ENCODE data around the gene NADSYN1.
A peak's percentile ranks its signal among the peaks of the same experiment; 100 is the strongest.

NADSYN1 gene

DNA sequence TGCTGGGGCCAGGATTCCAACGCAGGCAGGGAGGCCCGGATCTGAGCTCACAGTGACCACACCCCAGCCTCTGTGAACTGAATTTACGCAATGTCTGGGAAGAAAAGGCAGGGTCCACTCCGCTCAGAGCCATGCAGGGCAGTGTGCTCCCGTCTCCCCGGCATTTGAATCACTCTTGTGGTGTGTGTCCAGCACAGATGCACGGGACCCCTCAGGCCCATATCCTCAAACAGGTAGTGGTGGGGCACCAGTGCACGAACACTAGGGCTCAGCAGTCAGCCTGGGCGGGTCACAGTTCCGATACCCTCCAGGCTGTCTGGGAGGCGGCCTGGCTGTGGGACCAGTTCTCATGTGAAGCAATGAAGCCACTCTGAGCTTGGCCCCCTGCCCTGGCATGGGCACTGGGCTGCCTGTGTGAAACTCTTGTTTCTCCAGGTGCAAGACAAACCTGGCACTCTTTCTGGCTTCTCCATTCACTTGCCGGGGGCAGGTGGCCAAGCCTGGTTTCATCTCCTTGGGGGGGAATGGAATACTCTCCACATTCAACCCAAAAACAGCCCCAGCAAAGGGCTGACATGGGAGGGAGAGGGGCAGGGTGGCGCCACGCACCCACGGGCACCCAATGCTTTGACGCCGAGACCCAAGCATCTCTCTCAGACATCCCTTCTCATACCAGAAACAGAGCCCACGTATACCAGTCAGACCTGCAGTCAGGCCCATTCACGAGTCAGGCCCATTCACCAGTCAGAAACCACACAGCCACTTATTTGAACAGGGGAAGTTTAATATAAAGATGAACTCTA is 19.2 kb upstream of the NADSYN1 start:
- DNase-seq = no peak

DNA sequence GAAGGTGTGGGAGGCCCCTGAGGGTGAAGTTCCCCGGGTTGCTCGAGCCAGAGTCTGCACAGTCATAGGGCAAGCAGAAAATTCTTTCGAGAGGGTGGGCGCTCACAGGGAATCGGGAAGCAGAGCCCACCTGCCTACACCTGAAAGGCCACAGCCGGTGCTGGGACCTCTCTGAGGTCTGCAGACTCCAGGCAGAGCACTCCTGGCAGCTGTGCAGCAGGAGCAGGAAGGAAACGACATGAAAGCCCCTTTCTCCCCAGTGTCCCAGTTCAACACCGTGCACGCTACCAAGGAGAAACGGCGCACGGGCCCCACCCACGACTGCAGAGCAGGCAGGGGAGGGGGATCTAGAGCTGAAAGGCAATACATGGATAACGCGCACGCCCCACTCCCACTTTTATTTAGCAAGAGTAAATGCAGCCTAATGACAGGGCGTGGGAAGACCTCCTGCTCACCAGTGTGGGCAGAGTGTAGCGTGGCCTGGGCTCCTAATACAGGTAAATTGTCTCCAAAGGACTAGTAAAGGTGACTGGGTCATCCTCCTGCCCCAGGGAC is 18.4 kb upstream of the NADSYN1 start:
- no peak for DNase-seq

DNA sequence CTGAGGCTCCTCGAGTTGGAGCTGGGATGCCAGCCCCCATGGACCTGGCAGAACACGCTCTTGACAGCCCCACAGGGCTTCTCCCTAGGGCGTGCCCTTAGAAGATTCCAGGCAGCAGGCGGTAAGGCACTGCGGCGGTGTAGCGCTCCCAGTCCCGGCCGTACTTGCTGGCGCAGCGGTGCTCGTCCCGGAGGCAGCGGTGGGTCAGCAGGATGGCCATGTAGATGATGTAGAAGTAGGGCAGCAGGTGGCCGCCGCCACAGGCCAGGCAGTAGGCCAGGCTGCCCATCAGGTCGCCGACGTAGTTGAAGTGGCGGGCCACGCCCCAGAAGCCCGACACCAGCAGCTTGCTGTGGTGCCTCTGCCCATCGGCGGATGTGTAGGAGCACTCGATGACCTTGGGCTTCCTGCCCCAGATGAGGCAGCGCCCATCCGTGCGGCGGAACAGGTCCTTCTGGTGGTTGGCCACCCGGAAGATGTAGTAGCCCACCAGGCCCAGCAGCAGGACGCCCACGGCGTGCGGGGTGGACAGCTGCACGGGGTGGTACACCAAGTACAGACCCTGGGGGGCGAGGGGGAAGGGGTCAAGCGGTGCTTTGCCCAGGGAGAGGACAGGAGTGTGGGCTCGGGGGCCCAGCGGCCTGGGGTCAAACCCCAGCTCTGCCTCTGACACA is 17.6 kb upstream of the NADSYN1 start:
- DNase-seq = no peak

DNA sequence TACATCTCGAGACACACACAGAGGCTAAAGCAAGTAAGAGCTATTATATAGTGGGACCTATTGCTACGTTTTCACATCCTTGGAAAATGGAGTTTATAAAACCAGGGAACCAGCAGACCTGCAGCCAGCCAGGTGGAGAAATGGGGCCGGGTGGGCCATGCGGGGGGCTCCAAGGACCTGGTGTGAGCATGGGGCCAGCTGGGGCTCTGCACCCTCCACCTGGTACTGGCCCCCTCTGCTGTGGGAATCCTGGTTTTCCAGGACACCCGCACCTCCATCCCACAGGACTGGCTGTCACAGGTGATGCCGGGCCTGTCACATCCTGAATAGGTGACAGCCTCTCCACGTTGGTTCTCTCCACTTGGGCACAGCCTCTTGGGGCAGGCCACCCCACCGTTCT is 16.1 kb upstream of the NADSYN1 start:
- DNase-seq = no peak

DNA sequence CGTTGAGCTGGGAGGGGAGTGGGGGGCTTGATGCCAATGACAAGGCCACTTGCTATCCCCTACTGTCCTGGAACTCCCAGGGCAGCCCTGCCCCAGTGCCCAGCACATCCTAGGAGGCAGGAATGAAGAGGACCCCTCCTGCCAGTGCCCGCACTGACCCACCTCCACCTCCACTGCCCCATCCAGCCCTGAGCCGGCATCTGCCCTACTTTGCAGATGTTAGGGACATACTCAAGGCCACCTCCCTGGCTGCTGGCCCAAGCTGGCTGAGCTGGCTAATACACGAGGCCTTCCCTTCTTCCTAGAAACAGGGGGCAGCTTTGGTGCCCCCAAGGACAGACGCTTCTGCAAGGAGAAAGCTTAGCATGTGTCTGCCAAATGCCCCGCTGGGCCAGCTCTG is 15.6 kb upstream of the NADSYN1 start:
- DNase-seq = no peak

DNA sequence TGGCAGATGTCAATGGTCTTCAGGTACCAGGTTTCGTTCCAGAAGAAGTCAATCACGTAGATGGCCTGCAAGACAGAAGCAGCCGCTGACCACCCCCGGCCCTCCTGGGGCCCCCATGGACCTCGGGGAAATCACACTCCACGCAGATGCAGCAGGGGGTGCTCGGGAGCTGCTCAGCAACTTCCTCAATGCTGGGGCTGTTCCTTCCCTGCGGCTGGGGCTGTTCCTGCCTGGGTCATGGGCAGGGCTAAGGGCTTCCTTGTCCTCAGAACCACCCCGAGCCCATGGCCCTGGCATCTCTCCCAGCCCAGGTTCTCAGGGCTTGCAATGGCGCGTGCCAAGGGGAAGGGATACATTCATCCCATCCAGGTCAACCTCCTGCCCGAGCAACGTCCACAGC is 15.1 kb upstream of the NADSYN1 start:
- DNase-seq = no peak

DNA sequence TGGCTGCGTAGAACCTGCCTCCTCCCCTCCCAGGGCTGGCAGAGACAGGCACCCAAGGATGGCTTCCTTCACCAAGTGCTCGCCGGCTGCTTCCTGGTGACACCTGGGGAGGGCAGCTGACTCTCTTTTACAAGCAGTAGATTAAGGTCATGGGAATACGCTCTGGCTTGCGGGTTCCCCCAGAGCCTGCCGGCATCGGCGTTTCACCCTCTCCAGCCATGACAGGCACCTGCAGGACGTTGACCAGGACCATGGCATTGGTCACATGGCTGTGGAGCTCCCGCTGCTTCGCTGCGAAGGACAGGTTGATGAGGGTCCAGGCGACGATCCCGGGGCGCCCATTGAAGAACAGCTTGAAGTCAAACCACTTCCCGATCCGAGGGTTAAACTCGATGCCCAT is 14.4 kb upstream of the NADSYN1 start:
- DNase-seq = no peak

DNA sequence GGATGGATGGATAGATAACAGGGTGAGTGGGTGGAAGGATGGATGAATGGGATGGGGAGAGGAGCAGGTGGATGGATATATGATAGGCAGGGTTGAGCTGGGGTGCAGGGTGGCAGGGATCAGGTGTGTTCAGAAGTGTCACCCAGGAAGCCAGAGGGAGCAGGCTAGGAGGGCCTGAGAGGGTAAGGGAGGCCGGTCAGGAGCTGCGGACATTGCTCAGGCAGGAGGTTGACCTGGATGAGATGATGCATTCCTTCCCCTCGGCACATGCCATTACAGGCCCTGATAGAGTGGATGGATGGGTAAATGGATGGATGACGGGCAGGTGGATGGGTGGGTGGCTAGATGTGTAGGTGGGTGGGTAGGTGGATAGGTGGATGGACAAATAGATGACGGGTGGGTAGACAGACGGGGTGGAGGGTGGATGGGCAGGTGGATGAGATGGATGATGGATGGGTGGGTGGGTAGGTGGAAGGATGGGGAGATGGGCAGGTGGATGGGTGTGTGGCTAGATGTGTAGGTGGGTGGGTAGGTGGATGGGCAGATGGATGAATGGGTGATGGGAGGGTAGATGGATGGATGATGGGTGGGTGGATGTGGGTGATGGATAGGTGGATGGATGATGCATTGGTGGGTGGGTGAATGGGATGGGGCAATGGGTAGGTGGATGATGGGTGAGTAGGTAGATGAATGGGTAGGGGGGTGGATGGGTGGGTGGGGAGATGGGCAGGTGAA is 12.8 kb upstream of the NADSYN1 start:
- no peak for DNase-seq

DNA sequence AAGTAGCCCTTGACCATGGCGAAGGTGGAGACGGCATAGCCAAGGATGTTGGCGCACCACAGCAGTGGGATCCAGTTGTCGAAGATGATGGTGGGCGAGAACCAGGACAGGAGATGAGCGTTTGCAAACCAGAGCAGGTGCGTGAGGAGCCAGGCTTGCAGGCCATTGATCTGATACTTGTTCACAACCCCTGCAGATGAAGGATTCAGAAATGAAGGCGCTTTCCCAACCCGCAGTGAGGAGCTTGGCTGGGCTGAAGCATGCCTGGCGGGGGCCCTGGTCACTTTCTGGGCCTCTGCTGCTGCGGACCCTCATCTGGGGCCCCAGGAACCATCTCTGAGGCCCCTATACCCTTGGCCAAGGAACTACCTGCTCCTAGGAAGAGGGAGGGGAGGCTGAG is 11.8 kb upstream of the NADSYN1 start:
- no peak for DNase-seq

DNA sequence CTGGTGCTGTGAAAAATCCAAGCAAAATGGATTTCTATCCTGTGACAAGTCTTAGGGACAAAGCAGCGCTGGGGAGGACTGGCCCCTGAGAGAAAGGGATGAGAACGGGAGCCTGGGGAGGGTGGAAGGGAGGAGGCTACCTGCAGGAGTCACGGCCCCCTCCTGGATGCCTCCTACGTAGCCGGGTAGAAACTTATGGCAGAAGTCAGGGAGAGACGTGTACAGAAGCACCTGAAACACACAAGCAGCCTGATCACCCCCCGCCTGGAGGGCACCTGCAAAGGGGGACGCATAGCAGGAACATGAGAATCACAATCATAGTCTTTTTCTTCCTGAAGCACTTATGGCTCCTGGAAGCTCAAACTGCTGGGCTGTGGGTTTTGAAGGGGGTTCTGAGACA is 10.9 kb upstream of the NADSYN1 start:
- DNase-seq = no peak

DNA sequence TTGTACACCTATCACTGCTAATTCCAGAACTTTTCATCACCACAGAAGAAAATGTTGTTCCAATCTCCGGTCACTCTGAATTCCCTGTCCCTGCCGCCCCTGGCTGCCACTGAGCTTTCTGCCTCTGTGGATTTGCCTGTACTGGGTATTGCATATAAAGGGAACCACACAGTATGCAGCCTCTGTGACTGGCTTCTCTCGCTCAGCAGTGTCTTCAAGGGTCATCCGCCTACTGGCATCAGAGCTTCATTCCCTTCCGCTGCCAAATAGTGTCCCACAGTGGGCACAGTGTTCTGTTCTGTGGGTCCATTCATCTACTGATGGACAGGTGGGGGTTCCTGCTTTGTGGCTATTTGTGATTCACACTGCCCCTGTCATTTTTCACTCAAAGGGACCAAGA is 10.1 kb upstream of the NADSYN1 start:
- DNase-seq = no peak

DNA sequence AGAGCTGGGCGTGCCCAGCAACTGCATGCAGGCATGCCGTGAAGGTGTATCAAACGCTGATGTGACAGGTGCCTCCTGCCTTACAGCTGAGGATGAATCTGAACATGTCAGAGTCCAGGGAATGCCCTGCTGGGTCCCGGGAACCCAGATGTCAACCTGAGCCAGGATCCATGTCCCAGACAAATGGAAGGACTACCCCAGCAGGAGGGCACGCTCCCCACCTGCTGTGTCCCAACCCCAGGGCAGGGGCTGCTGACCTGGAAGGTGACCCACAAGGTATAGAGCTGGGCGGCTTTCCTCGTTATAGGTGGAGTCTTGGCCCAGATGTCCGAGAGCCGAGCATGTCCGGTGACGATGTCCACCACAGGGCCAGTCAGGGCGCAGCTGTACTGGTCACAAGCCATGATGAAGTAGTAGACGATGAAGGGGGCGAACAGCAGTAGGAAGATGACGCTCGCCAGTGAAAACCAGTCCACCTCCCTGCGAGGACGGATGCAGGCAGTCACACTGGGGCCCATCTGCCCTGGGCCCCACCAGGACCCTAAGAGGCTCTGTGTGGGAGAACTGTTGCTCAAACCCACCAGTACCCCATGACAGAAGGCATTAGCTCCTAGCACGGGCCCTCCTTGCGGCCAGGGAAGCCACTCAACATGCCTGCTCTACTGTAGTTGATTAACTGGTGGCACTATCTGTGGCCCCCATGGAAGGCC is 9.1 kb upstream of the NADSYN1 start:
- DNase-seq = no peak

DNA sequence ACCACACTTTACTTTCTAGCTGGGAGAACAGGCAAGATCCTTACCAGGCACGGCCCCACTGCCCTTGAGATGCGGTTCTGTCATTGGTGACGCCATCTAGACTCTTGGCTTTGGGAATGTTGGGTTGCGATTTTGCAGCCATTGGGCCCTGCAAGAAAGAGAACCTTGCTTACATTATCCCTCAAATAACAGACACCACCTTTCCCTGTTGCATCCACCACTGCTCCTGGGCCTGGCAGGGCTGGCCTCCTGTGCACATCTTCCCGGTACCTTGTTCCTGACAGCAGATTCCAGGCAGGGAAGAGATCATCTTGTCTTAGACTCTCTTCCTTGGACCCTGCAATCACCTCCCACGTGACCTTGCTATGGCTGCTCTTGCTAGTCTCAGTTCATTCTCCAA is 8.2 kb upstream of the NADSYN1 start:
- no peak for DNase-seq

DNA sequence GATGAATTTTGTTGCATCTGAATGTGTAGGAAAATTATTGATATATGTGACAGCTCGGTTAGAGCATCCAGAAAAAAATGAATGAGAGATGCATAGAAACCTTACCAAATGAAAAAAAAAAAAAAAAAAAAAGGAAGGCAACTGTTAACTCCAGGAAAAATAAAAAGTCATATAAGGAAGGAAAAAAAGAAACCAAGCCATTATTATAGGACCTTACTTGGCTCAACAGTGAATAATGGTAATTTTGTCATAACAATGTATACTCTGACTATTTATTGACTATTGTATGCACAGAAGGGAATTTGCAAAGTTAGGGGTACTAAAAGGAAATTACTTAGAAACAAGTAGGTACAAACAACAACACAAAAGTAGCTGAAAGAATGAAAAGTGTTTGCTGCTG is 6.9 kb upstream of the NADSYN1 start:
- DNase-seq = no peak

DNA sequence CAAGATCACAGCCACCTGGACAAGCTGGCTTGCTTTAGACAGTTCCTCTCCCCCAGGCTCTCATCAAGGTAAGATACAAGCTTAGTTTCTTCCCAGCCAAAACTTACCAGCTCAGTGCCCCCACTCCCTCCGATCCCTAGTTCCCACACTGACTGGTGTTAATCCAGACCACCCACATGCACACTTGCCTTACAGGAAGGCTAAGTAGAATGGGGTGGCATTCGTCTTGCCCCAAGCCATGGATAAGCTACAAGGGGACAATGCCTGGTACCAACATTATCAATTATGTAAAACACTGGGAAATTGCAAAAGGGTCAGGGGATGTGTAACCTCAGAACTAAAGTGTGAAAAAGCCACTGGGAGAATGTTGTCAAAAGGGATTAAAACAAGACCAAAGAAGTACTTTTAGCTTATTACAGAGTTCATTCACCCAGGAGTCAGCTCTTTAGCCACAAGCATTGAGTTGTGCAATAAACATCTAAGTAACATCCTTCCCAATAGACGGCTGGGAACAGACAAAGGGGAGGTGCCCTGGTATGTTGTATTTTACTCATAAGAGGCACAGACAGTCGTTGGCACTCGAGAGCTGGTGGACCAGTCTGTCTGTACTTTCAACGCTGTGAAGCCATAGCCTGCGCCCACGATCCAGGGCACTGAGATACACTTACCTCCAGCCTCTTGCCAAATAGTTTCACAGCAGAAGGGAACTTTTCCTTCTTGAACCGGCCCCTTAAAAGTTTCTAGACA is 5.9 kb upstream of the NADSYN1 start:
- no peak for DNase-seq

DNA sequence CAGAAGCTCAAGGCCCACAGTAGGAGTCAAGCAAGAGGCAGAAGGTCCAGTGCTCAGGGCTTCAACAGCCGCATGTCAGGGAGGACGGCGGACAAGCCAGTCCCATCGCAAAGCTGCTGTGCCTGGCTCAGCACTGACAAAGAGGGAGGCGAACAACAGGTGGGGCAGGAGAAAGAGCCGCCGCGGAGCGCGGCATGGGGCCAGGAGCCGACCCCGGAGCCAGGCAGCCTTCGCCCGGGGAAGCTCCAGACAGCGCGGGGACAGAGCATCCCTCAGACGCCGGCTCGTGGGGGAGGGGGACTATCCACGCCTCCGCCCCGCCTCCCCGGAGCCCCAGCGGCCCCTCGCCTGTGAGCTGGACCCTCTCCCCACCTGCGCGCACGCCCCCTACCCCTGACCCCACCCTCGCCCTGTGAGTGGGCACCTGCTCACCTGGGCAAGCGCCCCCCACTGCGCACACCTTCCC is 5.2 kb upstream of the NADSYN1 start:
- peak; percentile 77 for DNase-seq

DNA sequence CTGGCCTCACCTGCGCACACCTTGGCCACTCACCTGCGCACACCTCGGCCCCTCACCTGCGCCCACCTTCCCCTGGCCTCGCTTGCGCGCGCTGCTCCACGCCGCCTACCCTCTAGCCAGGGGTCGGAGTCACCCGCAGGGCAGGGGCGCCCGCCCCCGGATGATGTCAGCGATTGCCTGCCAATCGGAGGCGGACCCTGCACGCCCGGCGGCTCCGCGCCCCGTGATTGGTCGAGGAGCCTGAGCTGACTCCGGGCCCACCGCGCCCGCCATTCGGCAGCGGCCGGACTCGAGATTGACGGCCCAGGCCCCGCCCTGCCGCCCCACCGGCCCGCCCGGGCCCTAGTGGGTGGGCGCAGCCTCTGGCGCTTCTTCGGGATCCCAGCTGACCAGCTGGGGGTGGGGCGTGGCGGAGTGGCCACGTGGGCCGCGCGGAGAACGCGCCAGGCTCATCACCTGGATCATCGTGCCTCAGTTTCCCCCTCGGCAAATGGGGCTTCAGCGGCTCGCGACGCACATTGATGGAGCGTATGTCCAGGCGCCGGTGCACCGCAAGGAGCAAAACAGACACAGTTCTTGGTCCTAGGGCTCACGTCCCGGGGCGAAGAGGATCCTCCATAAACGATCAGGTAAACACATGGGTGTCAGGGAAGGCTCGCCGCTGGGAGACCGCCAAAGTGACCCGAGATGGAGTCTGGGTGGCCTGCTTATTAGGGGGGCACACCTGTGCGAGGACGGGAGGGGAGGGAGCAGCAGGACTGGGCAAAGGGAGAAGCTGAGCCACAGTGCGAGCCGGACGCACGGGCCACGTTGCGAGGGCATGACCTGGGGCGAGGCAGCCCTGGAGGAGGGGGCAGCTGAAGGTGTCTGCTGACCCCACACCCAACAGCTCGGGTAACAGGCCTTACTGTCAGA is 4.5 kb upstream of the NADSYN1 start, which contains the start of gene DHCR7:
Gene DHCR7, minus strand, starts transcription at position 137 of the 915 bp plus-strand sequence. CDS start 3,441 bp downstream, outside the sequence.
- DNase-seq = peak; percentile 96

DNA sequence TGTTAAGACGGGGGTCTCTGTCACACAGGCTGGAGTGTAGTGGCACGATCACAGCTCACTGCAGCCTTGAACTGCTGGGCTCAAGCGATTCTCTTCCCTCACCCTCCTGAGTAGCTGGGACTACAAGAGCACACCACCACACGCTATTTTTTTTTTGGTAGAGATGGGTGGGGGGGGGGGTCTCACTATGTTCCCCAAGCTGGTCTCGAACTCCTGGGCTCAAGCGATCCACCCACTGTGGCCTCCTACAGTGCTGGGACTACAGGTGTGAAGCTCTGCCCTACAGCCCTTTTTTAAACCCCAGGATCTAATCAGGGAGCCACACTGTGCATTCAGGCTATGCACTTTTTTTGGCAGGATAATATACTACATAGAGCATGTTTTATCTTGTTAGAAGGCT is 3.4 kb upstream of the NADSYN1 start:
- DNase-seq = no peak

DNA sequence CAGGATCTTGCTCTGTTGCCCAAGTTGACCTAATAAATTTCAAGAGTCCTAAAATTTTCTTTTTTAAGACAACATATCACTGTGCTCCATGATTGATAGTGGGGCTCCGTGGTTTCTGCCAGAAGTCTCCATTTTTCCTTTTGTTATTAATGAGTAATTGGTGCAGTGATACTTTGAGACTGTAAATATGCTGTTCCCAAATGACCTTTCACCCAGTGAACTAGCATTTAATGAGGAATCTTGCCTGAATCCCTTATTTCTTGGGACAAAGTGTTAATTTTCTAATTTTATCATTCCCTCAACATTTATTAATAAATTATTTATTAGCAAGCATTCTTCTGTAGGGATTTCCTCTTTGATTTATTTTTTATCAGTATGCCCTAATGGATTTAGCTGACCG is 2.5 kb upstream of the NADSYN1 start:
- no peak for DNase-seq

DNA sequence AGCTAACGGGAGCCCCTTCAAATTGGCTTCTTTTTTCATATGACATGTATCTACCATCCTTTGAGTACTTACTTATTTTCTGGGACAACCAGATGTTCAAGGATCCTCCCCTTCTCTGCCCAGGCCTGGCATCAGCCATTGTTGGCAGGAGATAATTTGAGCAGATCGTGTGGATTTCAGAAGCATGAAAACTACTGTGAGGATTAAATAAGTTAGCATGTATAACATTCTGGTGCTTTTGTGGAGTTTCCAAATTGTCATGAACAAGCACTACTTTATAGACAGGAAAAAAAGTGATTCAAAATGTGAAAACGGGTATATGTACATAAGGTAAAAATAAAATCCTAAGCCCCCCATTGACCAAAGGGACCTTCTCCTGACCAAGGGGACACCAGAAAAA is 2.1 kb upstream of the NADSYN1 start:
- DNase-seq = no peak

Measured in activated CD8-positive, alpha-beta memory T cell treated with anti-CD3 and anti-CD28 coated beads for 24 hours (primary cell).